ENCODE data around the gene WDR27. TPM values are rescaled to one million over a fixed set of nuclear protein-coding genes. Genes with fewer than 3 reads are reported as not detected.

Gene WDR27
- total RNA-seq, 4 donors from 2014 or later = 2.8 to 31.6 (median 4.0) TPM

- in situ Hi-C loops (cut with MboI; ENCODE audit: low sequenced_read_pairs in 4 of 4) = no loop called here
- no peaks in the 10 kb centered on the region for H3K27me3 ChIP-seq
Measured at GRCh38 chr6:169684056-169684455, 17.8 kb downstream of the WDR27 start.

DNA sequence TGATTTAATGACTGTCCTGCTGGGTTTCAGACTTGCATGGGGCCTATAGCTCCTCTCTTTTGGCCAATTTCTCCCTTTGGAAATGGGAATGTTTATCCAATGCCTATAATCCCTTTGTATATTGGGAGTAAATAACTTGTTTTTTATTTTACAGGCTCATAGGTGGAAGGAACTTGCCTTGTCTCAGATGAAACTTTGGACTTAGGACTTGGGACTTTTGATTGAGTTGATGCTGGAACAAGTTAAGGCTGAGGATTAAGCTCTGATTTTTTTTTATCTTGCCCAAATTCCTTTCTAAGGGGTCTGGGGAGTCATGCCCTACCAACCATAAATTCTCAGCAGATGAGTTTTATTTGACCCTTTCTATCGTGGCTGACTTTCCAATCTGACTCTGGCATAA lies 23.5 kb downstream of the WDR27 start:
- Histone ChIP-seq H3K27me3 (no peaks in the 10 kb centered on the region), H3K4me3 (no peak overlapping the region), H3K36me3 (no peaks in the 10 kb centered on the region), H3K27ac (no peak overlapping the region), H3K4me1 (no peaks in the 10 kb centered on the region), H3K9me3 (no peaks in the 10 kb centered on the region)
- TF ChIP-seq POLR2A (IDR thresholded peaks at IDR 0.05) (no peak), CTCF (IDR thresholded peaks at IDR 0.05 in 4 of 5, conservative IDR thresholded peaks at IDR 0.05 in 1 of 5) (no peak)
- ATAC-seq (no peak), DNase-seq (no peak)
- intact Hi-C loops (cut with DNase I; ENCODE audit: low total_unique reads) (no loop called here), in situ Hi-C loops (cut with MboI; ENCODE audit: low sequenced_read_pairs in 4 of 4) (no loop called here)

More at GRCh38 chr6:169684056-169684455, 17.8 kb downstream of the WDR27 start:
- Histone ChIP-seq H3K36me3 (peaks cover 0 to 25% of the 10 kb centered on the region in 2 donors), H3K9me3 (no peaks in the 10 kb centered on the region), H3K27ac (no peak overlapping the region), H3K4me3 (no peak overlapping the region), H3K4me1 (no peaks in the 10 kb centered on the region)
- DNase-seq = no peak
- intact Hi-C loops (cut with DNase I; ENCODE audit: low total_unique reads) = no loop called here
- no peak for ATAC-seq
- TF ChIP-seq CTCF (IDR thresholded peaks at IDR 0.05 in 4 of 5, conservative IDR thresholded peaks at IDR 0.05 in 1 of 5) (no peak), POLR2A (IDR thresholded peaks at IDR 0.05) (no peak)

DNA sequence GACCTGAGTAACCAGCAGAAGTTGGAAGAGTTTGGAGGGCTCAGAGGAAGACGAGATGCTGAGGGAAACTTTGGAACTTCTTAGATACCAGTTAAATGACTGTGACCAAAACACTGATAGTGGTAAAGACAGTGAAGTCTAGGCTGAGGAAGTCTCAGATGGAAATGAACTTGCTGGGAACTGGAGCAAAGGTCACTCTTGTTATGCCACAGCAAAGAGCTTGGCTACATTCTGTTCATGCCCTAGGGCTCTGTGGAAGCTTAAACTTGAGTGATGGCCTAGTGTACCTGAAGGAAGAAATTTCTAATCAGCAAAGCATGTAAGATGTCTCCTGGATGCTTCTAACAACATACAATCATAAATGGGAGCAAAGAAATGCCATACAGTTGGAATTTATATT lies 24.7 kb downstream of the WDR27 start:
- TF ChIP-seq CTCF (IDR thresholded peaks at IDR 0.05 in 4 of 5, conservative IDR thresholded peaks at IDR 0.05 in 1 of 5) (no peak), POLR2A (IDR thresholded peaks at IDR 0.05) (no peak)
- Histone ChIP-seq H3K4me3 (no peak overlapping the region), H3K36me3 (no peaks in the 10 kb centered on the region), H3K4me1 (no peaks in the 10 kb centered on the region), H3K27me3 (no peaks in the 10 kb centered on the region), H3K27ac (no peak overlapping the region), H3K9me3 (no peaks in the 10 kb centered on the region)
- ATAC-seq = no peak
- intact Hi-C loops (cut with DNase I; ENCODE audit: low total_unique reads) = no loop called here
- no peak for DNase-seq
- in situ Hi-C loops (cut with MboI; ENCODE audit: low sequenced_read_pairs in 4 of 4) = no loop called here

DNA sequence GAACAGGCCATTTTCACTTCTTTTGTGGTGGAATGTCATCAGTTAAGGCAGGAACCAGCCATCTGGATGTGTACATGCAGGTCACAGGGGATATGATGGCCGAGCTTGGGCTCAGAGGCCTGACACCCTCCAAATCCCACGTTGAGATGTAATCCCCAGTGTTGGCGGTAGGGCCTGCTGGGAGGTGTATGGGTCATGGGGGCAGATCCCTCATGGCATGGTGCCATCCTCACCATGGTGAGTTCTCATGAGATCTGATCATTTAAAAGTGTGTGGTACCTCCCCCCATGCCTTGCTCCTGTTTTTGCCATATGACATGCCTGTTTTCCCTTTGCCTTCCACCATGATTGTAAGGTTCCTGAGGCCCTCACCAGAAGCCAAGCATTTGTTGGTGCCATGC lies 26.8 kb downstream of the WDR27 start:
- no peak for TF ChIP-seq CTCF (IDR thresholded peaks at IDR 0.05 in 4 of 5, conservative IDR thresholded peaks at IDR 0.05 in 1 of 5)
- TF ChIP-seq POLR2A (IDR thresholded peaks at IDR 0.05) = no peak
- H3K9me3 ChIP-seq = no peaks in the 10 kb centered on the region
- no peaks in the 10 kb centered on the region for H3K27me3 ChIP-seq
- DNase-seq = no peak
- no peak for ATAC-seq
- in situ Hi-C loops (cut with MboI; ENCODE audit: low sequenced_read_pairs in 4 of 4) (no loop called here), intact Hi-C loops (cut with DNase I; ENCODE audit: low total_unique reads) (no loop called here)
- H3K27ac ChIP-seq = no peak overlapping the region
- no peaks in the 10 kb centered on the region for H3K4me1 ChIP-seq
- no peak overlapping the region for H3K4me3 ChIP-seq
- H3K36me3 ChIP-seq = peaks cover 0 to 5% of the 10 kb centered on the region in 2 donors

- no peaks in the 10 kb centered on the region for H3K9me3 ChIP-seq
- TF ChIP-seq CTCF (IDR thresholded peaks at IDR 0.05 in 4 of 5, conservative IDR thresholded peaks at IDR 0.05 in 1 of 5) (no peak), POLR2A (IDR thresholded peaks at IDR 0.05) (no peak)
- ATAC-seq (no peak), DNase-seq (no peak)
- in situ Hi-C loops (cut with MboI; ENCODE audit: low sequenced_read_pairs in 4 of 4) (no loop called here), intact Hi-C loops (cut with DNase I; ENCODE audit: low total_unique reads) (no loop called here)
- no peaks in the 10 kb centered on the region for H3K27me3 ChIP-seq
- no peak overlapping the region for H3K4me3 ChIP-seq
- H3K4me1 ChIP-seq = no peaks in the 10 kb centered on the region
- H3K36me3 ChIP-seq = peaks cover 0 to 9% of the 10 kb centered on the region in 2 donors
- no peak overlapping the region for H3K27ac ChIP-seq
Measured at GRCh38 chr6:169671563-169671962, 30.3 kb downstream of the WDR27 start.

Data from gastrocnemius medialis (tissue), 4 donors.